HepG2 (cell line): Measurements from ENCODE around the gene PSMD5. TPM values are rescaled to one million over a fixed set of nuclear protein-coding genes. Genes with fewer than 3 reads are reported as not detected.
A peak's percentile ranks its signal among the peaks of the same experiment; 100 is the strongest.

Experiments used
- ATAC-seq: fragments of 200-7000 bp; cut with Tn5 transposase; 3 replicates; pipeline ENCODE4 v1.9.1; 2020; ENCODE audit warnings: mild to moderate bottlenecking, moderate library complexity
- BruUV-seq: library from RNA; stranded (reverse); fragments of 400-500 nt; replicated peaks from 2 replicates; lab custom pipeline; 2021; lab: Mats Ljungman, UMichigan
- CTCF ChIA-PET: fragments of 300-600 bp; formaldehyde crosslinking; extraction: SDS; loops from one replicate; lab custom pipeline; 2021; ENCODE audit warnings: low total read pairs, inconsistent platforms, low intra/inter-chr PET ratio; lab: Yijun Ruan, JAX
- POLR2A ChIA-PET: fragments of 350-600 bp; sonication (Branson Sonifier 250); formaldehyde crosslinking; loops from one replicate; lab custom pipeline; 2020; ENCODE audit warnings: antibody characterized with exemption, inconsistent platforms; lab: Yijun Ruan, JAX
- DNase-seq: peaks from one replicate; pipeline ENCODE4 v3.0.0-alpha.2; 2015; ENCODE audit warnings: low spot score
- FAIRE-seq: peaks from 3 replicates; lab custom pipeline; 2011; peaks lifted over from hg19 to GRCh38; lab: Jason Lieb, UNC
- H2AFZ ChIP-seq: one replicate; pipeline ENCODE4 v1.6.1; 2011; ENCODE audit warnings: low read length, inconsistent platforms
- H3K27ac ChIP-seq: fragments of 300-600 bp; 3 replicates; pipeline ENCODE4 v1.8.0; 2011; ENCODE audit warnings: mixed run types, mild to moderate bottlenecking, mixed read lengths, low read length, inconsistent platforms; ENCODE audit not compliant: insufficient read depth; ENCODE audit errors: extremely low read length
- H3K27me3 ChIP-seq, 2 experiments: fragments of 200-600 bp in 1 of 2; 2 replicates in 1 of 2; 3 replicates in 1 of 2; pipeline versions ENCODE4 v1.6.0 to v1.8.0; 2011; ENCODE audit warnings: low read length in 2 of 2, mild to moderate bottlenecking in 2 of 2, moderate library complexity in 2 of 2, inconsistent platforms in 1 of 2; ENCODE audit not compliant: insufficient read depth in 2 of 2, control insufficient read depth in 1 of 2
- H3K36me3 ChIP-seq, 2 experiments: fragments of 200-600 bp in 1 of 2; replicated peaks in 1 of 2; 2 replicates in 1 of 2; 3 replicates in 1 of 2; pipeline versions ENCODE4 v1.5.1 to v1.8.0; 2011; ENCODE audit warnings: low read length in 2 of 2, inconsistent platforms in 1 of 2; ENCODE audit not compliant: insufficient read depth in 2 of 2, control insufficient read depth in 1 of 2
- H3K4me1 ChIP-seq: 2 replicates; pipeline ENCODE4 v1.5.1; 2012; ENCODE audit warnings: low read length, inconsistent platforms; ENCODE audit not compliant: insufficient read depth
- H3K4me2 ChIP-seq: 2 replicates; pipeline ENCODE4 v1.6.0; 2011; ENCODE audit warnings: low read depth, low read length, inconsistent platforms
- H3K4me3 ChIP-seq, 3 experiments: fragments of 200-600 bp in 1 of 3; sonication (generic), shearing (Covaris generic) in 1 of 3; replicated peaks in 1 of 3; 2 replicates each; pipeline ENCODE4 v1.5.1; 2011 to 2016; ENCODE audit warnings: low read length in 3 of 3, inconsistent platforms in 2 of 3, low read depth in 2 of 3, mild to moderate bottlenecking in 2 of 3, control low read depth in 1 of 3, mixed read lengths in 1 of 3; ENCODE audit not compliant: insufficient read depth in 1 of 3
- H3K79me2 ChIP-seq: one replicate; pipeline ENCODE4 v1.6.1; 2011; ENCODE audit warnings: low read length, inconsistent platforms; ENCODE audit not compliant: insufficient read depth
- H3K9ac ChIP-seq: 2 replicates; pipeline ENCODE4 v1.6.0; 2011; ENCODE audit warnings: mild to moderate bottlenecking, low read depth, low read length, inconsistent platforms; ENCODE audit not compliant: insufficient read depth
- H3K9me3 ChIP-seq: 2 replicates; pipeline ENCODE4 v1.5.1; 2012; ENCODE audit warnings: mild to moderate bottlenecking, low read length
- H4K20me1 ChIP-seq: 2 replicates; pipeline ENCODE4 v1.6.0; 2011; ENCODE audit warnings: inconsistent platforms, mild to moderate bottlenecking, low read length, moderate library complexity; ENCODE audit not compliant: insufficient read depth
- FOSL2 ChIP-seq: sonication (generic); formaldehyde crosslinking; IDR thresholded peaks from 2 replicates; pipeline ENCODE4 v1.4.0; 2020; ENCODE audit warnings: missing genetic modification reagents
- FOXJ3 ChIP-seq: sonication (generic); formaldehyde crosslinking; IDR thresholded peaks from 2 replicates; pipeline ENCODE4 v1.4.0; 2020; ENCODE audit warnings: missing genetic modification reagents, mild to moderate bottlenecking, borderline replicate concordance
- REXO4 ChIP-seq: sonication (generic); formaldehyde crosslinking; IDR thresholded peaks from 2 replicates; pipeline ENCODE4 v1.8.0; 2022; ENCODE audit warnings: missing genetic modification reagents, mild to moderate bottlenecking, borderline replicate concordance
- SALL1 ChIP-seq: sonication (generic); formaldehyde crosslinking; IDR thresholded peaks from 2 replicates; pipeline ENCODE4 v1.8.0; 2022; ENCODE audit warnings: mild to moderate bottlenecking, missing genetic modification reagents
- SAP130 ChIP-seq: IDR thresholded peaks from 2 replicates; pipeline ENCODE4 v1.6.1; 2016; ENCODE audit warnings: low read depth
- SETDB1 ChIP-seq: sonication (generic); formaldehyde crosslinking; IDR thresholded peaks from 2 replicates; pipeline ENCODE4 v1.5.1; 2020; ENCODE audit warnings: missing genetic modification reagents, mild to moderate bottlenecking, borderline replicate concordance
- TMF1 ChIP-seq: sonication (generic); formaldehyde crosslinking; IDR thresholded peaks from 2 replicates; pipeline ENCODE4 v1.8.1; 2022; ENCODE audit warnings: low read depth, missing genetic modification reagents
- ZNF224 ChIP-seq: sonication (generic); formaldehyde crosslinking; IDR thresholded peaks from 2 replicates; pipeline ENCODE4 v1.5.0; 2020; ENCODE audit warnings: mild to moderate bottlenecking, missing genetic modification reagents
- ZNF337 ChIP-seq: sonication (generic); formaldehyde crosslinking; IDR thresholded peaks from 2 replicates; pipeline ENCODE4 v1.5.1; 2020; ENCODE audit warnings: missing genetic modification reagents, low read depth, mild to moderate bottlenecking, borderline replicate concordance
- ZSCAN9 ChIP-seq: IDR thresholded peaks from 2 replicates; pipeline ENCODE4 v1.6.1; 2016; ENCODE audit warnings: borderline replicate concordance
- WGBS: methylation state at CpG from one replicate; pipeline ENCODE4 v1.1.6; 2017; ENCODE audit warnings: low lambda C conversion rate; 5-methylcytosine and 5-hydroxymethylcytosine counted together
- in situ Hi-C: cut with HindIII; loops from 2 replicates; pipeline ENCODE4 v1.10.0; 2017; ENCODE audit warnings: low pct_unique_long_range_greater_than_20kb; ENCODE audit not compliant: extremely low pct_ligation_motif_present
- intact Hi-C: fragments of 100-400 bp; cut with micrococcal nuclease; formaldehyde crosslinking; loops from one replicate; pipeline ENCODE4 v1.10.0; 2022; ENCODE audit not compliant: unreplicated experiment
- polyA plus RNA-seq, 8 experiments: library from polyadenylated mRNA; depleted of rRNA in 3 of 8; stranded (reverse) in 7 of 8; unstranded in 1 of 8; fragments of >200 nt; fragmentation: Illumina TruSeq in 4 of 8; extraction: Trizol in 4 of 8; gene quantifications; 2 replicates each; pipeline versions ENCODE4 v1.2.1 to v1.2.3, GENCODE V29; 2011 to 2016; ENCODE audit warnings: low read depth in 4 of 8, missing spikeins in 1 of 8, mixed read lengths in 1 of 8; ENCODE audit not compliant: insufficient read depth in 1 of 8
- total RNA-seq, 5 experiments: library from RNA; depleted of rRNA; stranded (reverse); fragments of >200 nt; fragmentation: Illumina TruSeq; extraction: Trizol; gene quantifications; 2 replicates each; pipeline ENCODE4 v1.2.3, GENCODE V29; 2016; ENCODE audit warnings: low read depth in 1 of 5
- TF ChIP-seq, protein P1 (sequence below): sonication (generic); formaldehyde crosslinking; IDR thresholded peaks from 2 replicates; pipeline ENCODE4 v1.4.0; 2020; ENCODE audit warnings: missing genetic modification reagents, borderline replicate concordance
- TF ChIP-seq, protein P2 (sequence below): sonication (generic); formaldehyde crosslinking; IDR thresholded peaks from 2 replicates; pipeline ENCODE4 v1.4.0; 2020; ENCODE audit warnings: missing genetic modification reagents
- TF ChIP-seq, protein P3 (sequence below): sonication (generic); formaldehyde crosslinking; IDR thresholded peaks from 2 replicates; pipeline ENCODE4 v1.9.0; 2021; ENCODE audit warnings: missing genetic modification reagents, borderline replicate concordance
- TF ChIP-seq, protein P4 (sequence below): sonication (generic); formaldehyde crosslinking; IDR thresholded peaks from 2 replicates; pipeline ENCODE4 v1.8.1; 2023; ENCODE audit warnings: mild to moderate bottlenecking, missing genetic modification reagents

The PSMD5 gene
- total and polyA plus RNA-seq, 2 of the 13 experiments (the other 11 are each of a cell fraction or from before 2014, with no cell fraction given) = 12.7 to 18.1 TPM

DNA sequence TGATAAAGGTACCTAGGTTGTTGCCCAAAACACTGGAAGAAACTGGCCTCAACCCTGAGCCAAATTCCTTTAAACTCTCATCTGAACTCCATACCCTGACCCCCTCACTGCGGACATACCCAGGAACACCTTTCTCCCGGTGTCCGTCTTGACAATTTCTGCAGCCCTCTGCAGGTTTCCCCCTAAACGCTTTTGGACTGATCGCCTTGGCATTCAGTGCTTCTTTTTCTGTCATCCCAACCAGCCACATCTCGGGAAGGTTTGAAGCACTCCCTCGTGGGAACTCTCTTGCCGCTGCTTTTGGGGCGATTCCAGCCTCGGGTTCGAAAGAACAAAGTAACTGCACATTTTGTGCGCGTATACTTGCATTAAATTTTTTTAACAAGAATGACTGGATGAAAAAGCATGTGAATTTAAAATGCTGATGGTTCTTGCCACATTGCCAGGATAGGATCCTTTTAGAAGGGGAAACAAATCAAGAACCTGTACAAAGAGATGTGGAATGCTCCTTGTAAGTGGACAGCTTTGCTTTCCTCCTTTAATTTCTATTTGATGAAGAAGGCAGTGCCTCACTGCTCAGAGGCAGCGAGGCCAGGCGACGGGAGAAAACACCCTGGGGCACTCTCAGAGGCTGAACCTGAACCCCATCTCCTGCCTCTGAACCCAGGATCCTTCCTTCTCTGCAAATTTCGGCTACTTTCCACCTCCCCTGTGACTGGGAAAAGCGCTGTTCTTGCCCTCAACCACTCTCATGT lies 615 bp downstream of the PSMD5 start (continued):
- TF ChIP-seq ZNF337 (CRISPR knock-in tag) (no peak), SETDB1 (CRISPR knock-in tag) (no peak), FOXJ3 (no peak), TMF1 (no peak), FOSL2 (no peak), ZNF224 (0 out of 2 replicates have a peak, but pooled peaks have one; percentile 3)
- TF ChIP-seq, protein P1, sequence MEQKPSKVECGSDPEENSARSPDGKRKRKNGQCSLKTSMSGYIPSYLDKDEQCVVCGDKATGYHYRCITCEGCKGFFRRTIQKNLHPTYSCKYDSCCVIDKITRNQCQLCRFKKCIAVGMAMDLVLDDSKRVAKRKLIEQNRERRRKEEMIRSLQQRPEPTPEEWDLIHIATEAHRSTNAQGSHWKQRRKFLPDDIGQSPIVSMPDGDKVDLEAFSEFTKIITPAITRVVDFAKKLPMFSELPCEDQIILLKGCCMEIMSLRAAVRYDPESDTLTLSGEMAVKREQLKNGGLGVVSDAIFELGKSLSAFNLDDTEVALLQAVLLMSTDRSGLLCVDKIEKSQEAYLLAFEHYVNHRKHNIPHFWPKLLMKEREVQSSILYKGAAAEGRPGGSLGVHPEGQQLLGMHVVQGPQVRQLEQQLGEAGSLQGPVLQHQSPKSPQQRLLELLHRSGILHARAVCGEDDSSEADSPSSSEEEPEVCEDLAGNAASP (CRISPR knock-in tag) = no peak

DNA sequence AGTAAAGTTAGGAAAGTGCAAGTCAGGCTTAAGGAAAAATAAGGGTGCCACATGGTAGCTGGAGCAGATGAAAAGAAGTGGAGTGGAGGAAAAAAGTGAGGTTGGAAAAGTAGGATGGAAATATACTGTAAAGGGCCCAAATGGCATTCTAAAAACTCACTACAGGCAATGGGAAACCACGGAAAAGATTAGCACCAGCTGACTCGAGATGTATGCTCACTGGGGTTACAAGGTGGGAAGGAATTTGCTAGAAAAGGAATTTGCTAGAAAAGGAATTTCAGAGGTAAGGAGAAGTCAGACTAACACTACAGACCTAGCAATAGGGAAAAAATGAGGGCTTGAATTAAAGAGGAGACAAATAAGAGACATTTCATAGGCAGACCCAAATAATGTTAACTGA lies 3.6 kb downstream of the PSMD5 start:
- H4K20me1 ChIP-seq = no peaks in the 10 kb centered on the region
- POLR2A ChIA-PET = no interaction called here
- no peak overlapping the region for H3K4me2 ChIP-seq
- H3K27me3 ChIP-seq = peaks cover 0 to 3% of the 10 kb centered on the region in 2 experiments; a peak in 1 of 5 replicates
- H3K9me3 ChIP-seq = no peaks in the 10 kb centered on the region
- in situ Hi-C loops (no loop called here), intact Hi-C loops (no loop called here)
- H3K4me3 ChIP-seq = no peak overlapping the region
- H3K27ac ChIP-seq = no peak overlapping the region
- no peak overlapping the region for H2AFZ ChIP-seq
- 90% methylated on average over 2 of the region's 2 CpGs for WGBS
- H3K79me2 ChIP-seq = peaks cover 32% of the 10 kb centered on the region
- CTCF ChIA-PET = no interaction called here
- H3K4me1 ChIP-seq = peaks cover 25% of the 10 kb centered on the region
- H3K9ac ChIP-seq = no peak overlapping the region
- TF ChIP-seq REXO4 (CRISPR knock-in tag) = no peak
- no peak for TF ChIP-seq SAP130 (CRISPR knock-in tag)
- TF ChIP-seq, protein P2, sequence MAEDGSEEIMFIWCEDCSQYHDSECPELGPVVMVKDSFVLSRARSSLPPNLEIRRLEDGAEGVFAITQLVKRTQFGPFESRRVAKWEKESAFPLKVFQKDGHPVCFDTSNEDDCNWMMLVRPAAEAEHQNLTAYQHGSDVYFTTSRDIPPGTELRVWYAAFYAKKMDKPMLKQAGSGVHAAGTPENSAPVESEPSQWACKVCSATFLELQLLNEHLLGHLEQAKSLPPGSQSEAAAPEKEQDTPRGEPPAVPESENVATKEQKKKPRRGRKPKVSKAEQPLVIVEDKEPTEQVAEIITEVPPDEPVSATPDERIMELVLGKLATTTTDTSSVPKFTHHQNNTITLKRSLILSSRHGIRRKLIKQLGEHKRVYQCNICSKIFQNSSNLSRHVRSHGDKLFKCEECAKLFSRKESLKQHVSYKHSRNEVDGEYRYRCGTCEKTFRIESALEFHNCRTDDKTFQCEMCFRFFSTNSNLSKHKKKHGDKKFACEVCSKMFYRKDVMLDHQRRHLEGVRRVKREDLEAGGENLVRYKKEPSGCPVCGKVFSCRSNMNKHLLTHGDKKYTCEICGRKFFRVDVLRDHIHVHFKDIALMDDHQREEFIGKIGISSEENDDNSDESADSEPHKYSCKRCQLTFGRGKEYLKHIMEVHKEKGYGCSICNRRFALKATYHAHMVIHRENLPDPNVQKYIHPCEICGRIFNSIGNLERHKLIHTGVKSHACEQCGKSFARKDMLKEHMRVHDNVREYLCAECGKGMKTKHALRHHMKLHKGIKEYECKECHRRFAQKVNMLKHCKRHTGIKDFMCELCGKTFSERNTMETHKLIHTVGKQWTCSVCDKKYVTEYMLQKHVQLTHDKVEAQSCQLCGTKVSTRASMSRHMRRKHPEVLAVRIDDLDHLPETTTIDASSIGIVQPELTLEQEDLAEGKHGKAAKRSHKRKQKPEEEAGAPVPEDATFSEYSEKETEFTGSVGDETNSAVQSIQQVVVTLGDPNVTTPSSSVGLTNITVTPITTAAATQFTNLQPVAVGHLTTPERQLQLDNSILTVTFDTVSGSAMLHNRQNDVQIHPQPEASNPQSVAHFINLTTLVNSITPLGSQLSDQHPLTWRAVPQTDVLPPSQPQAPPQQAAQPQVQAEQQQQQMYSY (CRISPR knock-in tag) = no peak
- TF ChIP-seq, protein P3, sequence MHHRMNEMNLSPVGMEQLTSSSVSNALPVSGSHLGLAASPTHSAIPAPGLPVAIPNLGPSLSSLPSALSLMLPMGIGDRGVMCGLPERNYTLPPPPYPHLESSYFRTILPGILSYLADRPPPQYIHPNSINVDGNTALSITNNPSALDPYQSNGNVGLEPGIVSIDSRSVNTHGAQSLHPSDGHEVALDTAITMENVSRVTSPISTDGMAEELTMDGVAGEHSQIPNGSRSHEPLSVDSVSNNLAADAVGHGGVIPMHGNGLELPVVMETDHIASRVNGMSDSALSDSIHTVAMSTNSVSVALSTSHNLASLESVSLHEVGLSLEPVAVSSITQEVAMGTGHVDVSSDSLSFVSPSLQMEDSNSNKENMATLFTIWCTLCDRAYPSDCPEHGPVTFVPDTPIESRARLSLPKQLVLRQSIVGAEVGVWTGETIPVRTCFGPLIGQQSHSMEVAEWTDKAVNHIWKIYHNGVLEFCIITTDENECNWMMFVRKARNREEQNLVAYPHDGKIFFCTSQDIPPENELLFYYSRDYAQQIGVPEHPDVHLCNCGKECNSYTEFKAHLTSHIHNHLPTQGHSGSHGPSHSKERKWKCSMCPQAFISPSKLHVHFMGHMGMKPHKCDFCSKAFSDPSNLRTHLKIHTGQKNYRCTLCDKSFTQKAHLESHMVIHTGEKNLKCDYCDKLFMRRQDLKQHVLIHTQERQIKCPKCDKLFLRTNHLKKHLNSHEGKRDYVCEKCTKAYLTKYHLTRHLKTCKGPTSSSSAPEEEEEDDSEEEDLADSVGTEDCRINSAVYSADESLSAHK (CRISPR knock-in tag) = no peak
- TF ChIP-seq, protein P4, sequence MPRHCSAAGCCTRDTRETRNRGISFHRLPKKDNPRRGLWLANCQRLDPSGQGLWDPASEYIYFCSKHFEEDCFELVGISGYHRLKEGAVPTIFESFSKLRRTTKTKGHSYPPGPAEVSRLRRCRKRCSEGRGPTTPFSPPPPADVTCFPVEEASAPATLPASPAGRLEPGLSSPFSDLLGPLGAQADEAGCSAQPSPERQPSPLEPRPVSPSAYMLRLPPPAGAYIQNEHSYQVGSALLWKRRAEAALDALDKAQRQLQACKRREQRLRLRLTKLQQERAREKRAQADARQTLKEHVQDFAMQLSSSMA = no peak
- TF ChIP-seq ZSCAN9 (CRISPR knock-in tag) = no peak
- TF ChIP-seq SALL1 (CRISPR knock-in tag) = no peak
- TF ChIP-seq, all 625 proteins: peak for 0
- DNase-seq = no peak
- peaks cover 0 to 9% of the 10 kb centered on the region in 2 experiments; a peak in 2 of 5 replicates for H3K36me3 ChIP-seq
- BruUV-seq = no TSS peak
- FAIRE-seq = no peak
- no peak for ATAC-seq
